B cell (primary cell): ENCODE data around the gene SLC2A3.

Experiments used
- CTCF ChIP-seq: fragments of 200-600 bp; IDR thresholded peaks from one replicate; pipeline ENCODE4 v1.8.0; 2022; ENCODE audit warnings: antibody characterized with exemption, mild to moderate bottlenecking
- EZH2 ChIP-seq: IDR thresholded peaks from 2 replicates; pipeline ENCODE4 v1.6.1; 2012; ENCODE audit warnings: borderline replicate concordance, low read depth, mild to moderate bottlenecking, moderate library complexity, low read length; ENCODE audit not compliant: insufficient read depth, poor library complexity, severe bottlenecking

GRCh38 chr12:7959701-7960121, 23.7 kb upstream of the SLC2A3 start:
- no peak for TF ChIP-seq CTCF
- TF ChIP-seq EZH2, result no peak
